ENCODE measurements around the gene KIAA1671.

The KIAA1671 gene

GRCh38 chr22:25062386-25063085 lies 110.0 kb downstream of the KIAA1671 start:
- TF ChIP-seq TAF1 (IDR thresholded peaks at IDR 0.05; ENCODE audit: borderline replicate concordance, insufficient read depth, low read length) (no peak), FOXP2 (optimal IDR thresholded peaks at IDR 0.05; ENCODE audit: borderline replicate concordance, extremely low read depth, extremely low read length, insufficient read depth) (peak; percentile 53), POLR2AphosphoS5 (IDR thresholded peaks at IDR 0.05; ENCODE audit: low read depth, low read length) (no peak), SIN3A (IDR thresholded peaks at IDR 0.05; ENCODE audit: borderline replicate concordance, insufficient read depth, low read length) (peak; percentile 91; the same call in 1 of the 2 replicates)
- TF ChIP-seq, protein P1, sequence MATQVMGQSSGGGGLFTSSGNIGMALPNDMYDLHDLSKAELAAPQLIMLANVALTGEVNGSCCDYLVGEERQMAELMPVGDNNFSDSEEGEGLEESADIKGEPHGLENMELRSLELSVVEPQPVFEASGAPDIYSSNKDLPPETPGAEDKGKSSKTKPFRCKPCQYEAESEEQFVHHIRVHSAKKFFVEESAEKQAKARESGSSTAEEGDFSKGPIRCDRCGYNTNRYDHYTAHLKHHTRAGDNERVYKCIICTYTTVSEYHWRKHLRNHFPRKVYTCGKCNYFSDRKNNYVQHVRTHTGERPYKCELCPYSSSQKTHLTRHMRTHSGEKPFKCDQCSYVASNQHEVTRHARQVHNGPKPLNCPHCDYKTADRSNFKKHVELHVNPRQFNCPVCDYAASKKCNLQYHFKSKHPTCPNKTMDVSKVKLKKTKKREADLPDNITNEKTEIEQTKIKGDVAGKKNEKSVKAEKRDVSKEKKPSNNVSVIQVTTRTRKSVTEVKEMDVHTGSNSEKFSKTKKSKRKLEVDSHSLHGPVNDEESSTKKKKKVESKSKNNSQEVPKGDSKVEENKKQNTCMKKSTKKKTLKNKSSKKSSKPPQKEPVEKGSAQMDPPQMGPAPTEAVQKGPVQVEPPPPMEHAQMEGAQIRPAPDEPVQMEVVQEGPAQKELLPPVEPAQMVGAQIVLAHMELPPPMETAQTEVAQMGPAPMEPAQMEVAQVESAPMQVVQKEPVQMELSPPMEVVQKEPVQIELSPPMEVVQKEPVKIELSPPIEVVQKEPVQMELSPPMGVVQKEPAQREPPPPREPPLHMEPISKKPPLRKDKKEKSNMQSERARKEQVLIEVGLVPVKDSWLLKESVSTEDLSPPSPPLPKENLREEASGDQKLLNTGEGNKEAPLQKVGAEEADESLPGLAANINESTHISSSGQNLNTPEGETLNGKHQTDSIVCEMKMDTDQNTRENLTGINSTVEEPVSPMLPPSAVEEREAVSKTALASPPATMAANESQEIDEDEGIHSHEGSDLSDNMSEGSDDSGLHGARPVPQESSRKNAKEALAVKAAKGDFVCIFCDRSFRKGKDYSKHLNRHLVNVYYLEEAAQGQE (IDR thresholded peaks at IDR 0.05; ENCODE audit: insufficient read depth in 1 of 2, low read depth in 2 of 2, low read length in 2 of 2), result no peak

DNA sequence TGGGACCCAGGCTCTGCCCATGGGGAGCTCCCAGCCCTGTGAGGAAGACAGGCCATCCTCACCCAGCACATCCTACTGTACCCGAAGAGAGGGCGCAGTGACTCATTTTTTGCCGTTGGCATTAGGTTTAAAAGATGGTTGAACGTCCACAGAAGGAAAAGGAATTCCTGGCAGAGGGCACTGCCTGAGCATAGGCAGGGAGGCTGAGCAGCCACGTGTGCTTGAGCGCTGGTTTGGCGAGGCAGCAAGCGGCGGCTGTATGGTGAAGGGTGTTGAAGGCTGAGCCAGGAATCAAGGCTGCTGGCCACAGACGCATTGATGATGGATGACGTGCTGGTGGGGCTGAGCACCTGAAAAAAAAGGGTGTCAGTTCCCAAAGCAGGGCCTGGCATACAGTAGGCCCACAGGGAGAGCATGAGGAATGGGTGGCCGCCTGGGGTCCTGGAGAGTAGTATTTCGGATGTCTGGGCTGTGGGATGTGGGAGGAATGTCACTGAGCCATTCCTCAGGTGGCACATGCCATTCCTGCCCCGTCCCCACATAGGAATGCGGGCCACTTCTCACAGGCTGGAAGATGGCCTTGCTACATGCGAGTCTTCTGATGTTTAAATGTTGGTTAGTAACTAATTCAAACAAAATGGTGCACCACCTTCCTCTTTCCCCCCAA lies 112.5 kb downstream of the KIAA1671 start:
- TF ChIP-seq POLR2AphosphoS5 (IDR thresholded peaks at IDR 0.05; ENCODE audit: low read depth, low read length), result no peak
- TF ChIP-seq FOXP2 (optimal IDR thresholded peaks at IDR 0.05; ENCODE audit: borderline replicate concordance, extremely low read depth, extremely low read length, insufficient read depth), result no peak
- TF ChIP-seq SIN3A (IDR thresholded peaks at IDR 0.05; ENCODE audit: borderline replicate concordance, insufficient read depth, low read length), result no peak
- TF ChIP-seq TAF1 (IDR thresholded peaks at IDR 0.05; ENCODE audit: borderline replicate concordance, insufficient read depth, low read length), result no peak
- TF ChIP-seq, protein P1 (IDR thresholded peaks at IDR 0.05; ENCODE audit: insufficient read depth in 1 of 2, low read depth in 2 of 2, low read length in 2 of 2), result no peak

DNA sequence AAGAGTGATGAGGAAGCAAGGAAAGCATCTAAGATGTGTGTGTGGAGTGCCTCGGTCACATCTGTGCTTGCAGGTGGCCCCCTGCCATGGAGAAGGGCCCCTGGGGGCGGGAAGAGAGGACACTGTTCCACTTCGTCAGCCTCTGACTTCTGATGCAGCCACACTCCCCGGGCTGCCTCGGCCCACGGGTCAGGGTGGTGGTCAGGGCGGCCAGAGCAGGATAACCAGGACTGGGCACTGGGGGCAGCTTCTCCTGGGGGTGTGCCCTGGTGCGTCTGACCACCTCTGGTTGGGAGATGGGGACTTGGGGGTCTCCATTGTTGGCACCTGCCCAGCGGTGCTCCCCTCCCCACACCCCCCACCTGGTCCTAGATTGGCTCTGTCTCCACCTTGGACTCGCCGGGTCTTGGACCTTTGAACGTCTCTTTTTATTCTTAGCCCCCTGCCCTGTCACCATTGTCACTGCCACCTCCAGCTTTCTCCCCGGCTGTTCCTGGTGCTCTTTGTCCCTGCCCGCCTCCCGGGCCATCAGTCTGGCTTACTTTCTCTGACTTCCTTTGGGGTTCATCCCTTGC lies 114.4 kb downstream of the KIAA1671 start:
- TF ChIP-seq FOXP2 (optimal IDR thresholded peaks at IDR 0.05; ENCODE audit: borderline replicate concordance, extremely low read depth, extremely low read length, insufficient read depth), result no peak
- TF ChIP-seq, protein P1 (IDR thresholded peaks at IDR 0.05; ENCODE audit: insufficient read depth in 1 of 2, low read depth in 2 of 2, low read length in 2 of 2), result no peak
- no peak for TF ChIP-seq TAF1 (IDR thresholded peaks at IDR 0.05; ENCODE audit: borderline replicate concordance, insufficient read depth, low read length)
- no peak for TF ChIP-seq POLR2AphosphoS5 (IDR thresholded peaks at IDR 0.05; ENCODE audit: low read depth, low read length)
- TF ChIP-seq SIN3A (IDR thresholded peaks at IDR 0.05; ENCODE audit: borderline replicate concordance, insufficient read depth, low read length), result no peak

DNA sequence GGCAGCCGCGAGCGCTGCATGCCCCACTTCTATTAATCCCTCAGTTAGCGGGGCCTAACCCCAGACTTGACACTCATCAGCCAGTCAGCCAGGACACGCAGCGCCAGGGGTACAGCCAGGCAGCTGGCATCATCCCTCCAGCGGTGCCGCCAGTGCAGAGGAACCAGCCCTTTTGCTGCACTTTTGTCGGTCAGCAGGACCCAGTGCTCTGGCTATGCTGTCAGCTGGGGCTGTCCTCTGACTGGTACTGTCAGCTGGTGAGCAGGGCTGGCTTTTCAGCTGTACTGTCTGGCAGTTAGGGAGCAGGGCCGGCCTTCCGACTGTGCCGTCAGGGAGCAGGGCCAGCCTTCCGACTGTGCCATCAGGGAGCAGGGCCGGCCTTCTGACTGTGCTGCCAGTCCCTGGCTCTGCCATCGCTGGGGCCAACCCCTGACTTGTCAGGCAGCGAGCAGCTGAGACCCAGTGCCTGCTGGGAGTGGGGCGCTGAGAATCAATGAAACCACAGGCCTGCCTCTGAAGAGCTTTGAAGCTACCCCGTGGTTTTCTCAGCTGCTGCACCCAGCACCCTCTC lies 115.4 kb downstream of the KIAA1671 start:
- TF ChIP-seq FOXP2 (optimal IDR thresholded peaks at IDR 0.05; ENCODE audit: borderline replicate concordance, extremely low read depth, extremely low read length, insufficient read depth), result no peak
- no peak for TF ChIP-seq SIN3A (IDR thresholded peaks at IDR 0.05; ENCODE audit: borderline replicate concordance, insufficient read depth, low read length)
- TF ChIP-seq TAF1 (IDR thresholded peaks at IDR 0.05; ENCODE audit: borderline replicate concordance, insufficient read depth, low read length), result no peak
- no peak for TF ChIP-seq POLR2AphosphoS5 (IDR thresholded peaks at IDR 0.05; ENCODE audit: low read depth, low read length)
- TF ChIP-seq, protein P1 (IDR thresholded peaks at IDR 0.05; ENCODE audit: insufficient read depth in 1 of 2, low read depth in 2 of 2, low read length in 2 of 2), result no peak

All from PFSK-1 (cell line).